Nephron progenitor cell (in vitro differentiated cells): ENCODE results near the gene SEC61A1.

ENCODE experiments used
- DNase-seq: peaks from one replicate; pipeline ENCODE4 v3.0.0; 2021
- H3K27ac Mint-ChIP-seq: 2 replicates; pipeline ENCODE4 v1.8.0; 2021; ENCODE audit warnings: mild to moderate bottlenecking, moderate library complexity, mixed read lengths
- H3K27me3 Mint-ChIP-seq: 2 replicates; pipeline ENCODE4 v1.8.0; 2021; ENCODE audit warnings: mild to moderate bottlenecking, low read depth, mixed read lengths; ENCODE audit not compliant: poor library complexity
- H3K36me3 Mint-ChIP-seq: 2 replicates; pipeline ENCODE4 v1.8.0; 2021; ENCODE audit warnings: low read depth, mixed read lengths
- H3K4me1 Mint-ChIP-seq: 2 replicates; pipeline ENCODE4 v1.8.0; 2021; ENCODE audit warnings: mixed read lengths
- H3K4me3 Mint-ChIP-seq: 2 replicates; pipeline ENCODE4 v1.8.0; 2021; ENCODE audit warnings: mild to moderate bottlenecking, moderate library complexity, mixed read lengths
- H3K9me3 Mint-ChIP-seq: 2 replicates; pipeline ENCODE4 v1.8.0; 2021; ENCODE audit warnings: mild to moderate bottlenecking, moderate library complexity, mixed read lengths
- CTCF ChIP-seq: fragments of 200-600 bp; sonication (generic); IDR thresholded peaks from 2 replicates; pipeline ENCODE4 v1.5.0; 2021; ENCODE audit warnings: antibody characterized with exemption

The SEC61A1 gene

DNA sequence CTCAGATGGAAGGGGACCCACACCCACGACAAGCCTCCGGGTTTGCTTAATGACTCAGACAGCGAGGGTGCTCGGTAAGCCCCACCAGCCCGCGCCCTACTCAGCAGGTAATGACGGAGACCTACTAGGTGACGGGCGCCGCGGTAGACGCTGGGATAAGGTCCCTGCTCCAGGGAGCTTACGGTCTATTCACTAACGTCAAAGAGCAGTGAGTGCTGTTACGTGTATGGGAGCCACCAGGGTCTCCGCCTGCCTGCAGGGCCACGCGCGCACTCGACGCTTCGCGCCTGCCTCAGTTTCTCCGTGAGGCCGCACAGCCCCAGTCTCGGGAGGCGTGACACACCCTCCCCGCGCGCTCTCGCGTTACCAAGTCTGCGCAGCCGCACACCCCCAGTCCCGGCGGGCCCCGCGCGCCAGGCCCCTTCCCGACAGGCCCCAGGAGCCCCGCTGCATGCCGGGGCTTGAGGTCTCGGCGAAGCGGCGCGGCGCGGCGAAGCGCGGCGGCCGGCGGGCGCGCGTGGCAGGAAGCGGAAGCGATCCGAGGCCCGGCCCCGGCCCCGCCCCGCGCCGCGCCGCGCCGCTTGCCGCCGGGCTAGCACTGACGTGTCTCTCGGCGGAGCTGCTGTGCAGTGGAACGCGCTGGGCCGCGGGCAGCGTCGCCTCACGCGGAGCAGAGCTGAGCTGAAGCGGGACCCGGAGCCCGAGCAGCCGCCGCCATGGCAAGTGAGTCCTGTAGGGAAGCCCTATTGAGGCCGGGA is at the start of gene SEC61A1:
Gene SEC61A1 (plus strand): TSS at position 601 of the 758 bp plus-strand sequence. CDS start 116 bp downstream, at position 717.
- Mint-ChIP-seq H3K27me3 (peaks cover 17% of the 10 kb centered on the region), H3K36me3 (peaks cover 23% of the 10 kb centered on the region), H3K27ac (peak within 1 kb of the TSS; percentile 98), H3K4me3 (peak within 1 kb of the TSS; percentile 94), H3K4me1 (peaks cover 41% of the 10 kb centered on the region), H3K9me3 (no peaks in the 10 kb centered on the region)
- DNase-seq: peak; percentile 90
- TF ChIP-seq CTCF: no peak

DNA sequence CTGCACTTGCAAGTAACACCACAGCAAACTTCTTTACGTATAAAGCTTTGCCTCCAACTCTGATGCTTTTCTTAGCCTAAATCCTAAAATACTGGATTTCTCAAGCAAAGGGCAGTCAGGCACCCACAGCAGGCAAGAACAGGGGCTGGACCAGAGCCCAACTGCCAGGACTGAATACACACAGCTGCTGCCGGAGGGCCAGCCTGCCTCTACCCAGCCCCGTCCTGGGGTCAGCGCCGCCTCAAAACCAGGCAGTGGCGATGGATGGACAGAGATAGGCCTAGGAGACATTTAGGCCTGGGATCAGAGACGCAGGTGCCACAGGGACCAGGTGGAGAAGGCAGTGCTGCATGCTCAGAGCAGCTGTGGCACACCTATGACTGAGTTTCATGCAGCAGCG is 47.6 kb upstream of the SEC61A1 start:
- Mint-ChIP-seq H3K36me3 (no peaks in the 10 kb centered on the region), H3K27me3 (peaks cover 24% of the 10 kb centered on the region), H3K4me1 (peaks cover 16% of the 10 kb centered on the region), H3K4me3 (no peak overlapping the region), H3K9me3 (peaks cover 6% of the 10 kb centered on the region), H3K27ac (no peak overlapping the region)
- TF ChIP-seq CTCF: no peak
- DNase-seq: no peak

DNA sequence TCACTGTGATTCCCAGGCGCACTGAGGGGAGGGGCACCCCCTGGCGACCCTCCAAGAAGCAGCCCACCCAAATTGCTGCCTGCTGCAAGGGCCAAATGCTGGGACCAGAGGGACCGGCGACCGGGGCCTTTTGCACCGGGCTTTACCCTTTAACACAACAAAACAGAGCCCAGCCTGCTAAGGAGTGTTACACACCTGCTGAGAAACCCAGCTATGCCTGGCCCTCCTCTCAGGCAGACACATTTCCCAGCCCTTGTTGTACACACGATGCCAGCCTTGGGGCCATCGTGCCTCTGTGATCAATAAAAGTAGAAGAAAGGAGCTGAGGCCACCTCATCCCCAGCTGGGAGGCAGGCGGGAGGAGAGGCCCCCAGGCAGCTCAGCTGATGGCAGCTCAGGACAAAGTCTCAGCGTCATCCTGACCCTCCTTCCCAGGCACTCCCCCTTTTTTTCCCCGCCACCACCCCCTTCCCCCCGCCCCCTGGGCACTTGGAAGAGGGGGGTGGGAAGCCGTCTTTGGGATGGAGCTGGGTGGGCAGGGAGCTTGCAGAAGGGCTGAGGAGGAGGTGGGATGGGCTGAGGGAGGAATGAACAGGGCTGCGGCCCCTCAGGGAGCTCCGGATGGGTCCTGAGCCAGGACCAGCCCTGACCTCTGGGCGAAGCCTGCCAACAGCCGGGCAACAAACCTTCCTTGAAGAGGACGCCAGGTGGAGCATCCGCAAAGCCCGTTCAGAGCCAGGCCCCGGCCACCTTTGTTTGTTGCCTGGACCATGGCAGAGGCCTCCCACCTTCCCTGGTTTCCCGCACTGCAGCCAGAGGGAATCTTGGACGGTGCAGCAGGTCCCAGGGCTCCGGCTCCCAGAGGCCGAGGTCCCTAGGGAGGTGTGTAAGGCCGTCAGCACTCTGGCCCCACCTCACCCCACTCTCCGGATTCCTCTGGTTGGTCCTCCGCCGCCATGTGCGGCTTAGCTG is 45.9 kb upstream of the SEC61A1 start:
- DNase-seq: peak; percentile 22
- H3K4me1 Mint-ChIP-seq: peaks cover 23% of the 10 kb centered on the region
- no peak overlapping the region for H3K4me3 Mint-ChIP-seq
- H3K27me3 Mint-ChIP-seq: peaks cover 21% of the 10 kb centered on the region
- H3K9me3 Mint-ChIP-seq: no peaks in the 10 kb centered on the region
- H3K36me3 Mint-ChIP-seq: no peaks in the 10 kb centered on the region
- no peak overlapping the region for H3K27ac Mint-ChIP-seq
- TF ChIP-seq CTCF: no peak

DNA sequence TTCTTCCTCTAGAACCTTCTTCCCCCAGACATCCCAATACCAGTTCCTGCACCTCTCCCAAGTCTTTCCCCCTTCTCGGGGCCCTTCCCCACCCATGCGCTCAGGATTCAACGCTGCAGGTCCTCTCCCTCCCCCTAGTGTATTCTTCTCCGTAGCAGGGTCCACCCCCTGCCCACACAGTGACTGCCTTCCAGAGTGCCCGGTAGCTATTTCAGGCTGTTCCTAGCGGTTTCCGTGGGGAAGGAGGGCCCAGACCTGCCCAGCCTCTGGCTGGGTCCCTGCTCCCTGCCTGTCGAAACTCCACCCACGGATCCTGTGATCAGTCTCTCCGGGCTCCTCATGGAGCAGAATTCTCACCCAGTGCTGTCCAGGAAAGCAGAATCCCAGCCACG is 45.2 kb upstream of the SEC61A1 start:
- H3K36me3 Mint-ChIP-seq: no peaks in the 10 kb centered on the region
- H3K9me3 Mint-ChIP-seq: no peaks in the 10 kb centered on the region
- TF ChIP-seq CTCF: no peak
- H3K27me3 Mint-ChIP-seq: peaks cover 16% of the 10 kb centered on the region
- no peak for DNase-seq
- no peak overlapping the region for H3K27ac Mint-ChIP-seq
- H3K4me1 Mint-ChIP-seq: peaks cover 27% of the 10 kb centered on the region
- H3K4me3 Mint-ChIP-seq: no peak overlapping the region

GRCh38 chr3:128009952-128010846 is 42.0 kb upstream of the SEC61A1 start:
- Mint-ChIP-seq H3K9me3 (no peaks in the 10 kb centered on the region), H3K4me1 (peaks cover 27% of the 10 kb centered on the region), H3K4me3 (no peak overlapping the region), H3K27me3 (peaks cover 6% of the 10 kb centered on the region), H3K36me3 (no peaks in the 10 kb centered on the region), H3K27ac (peak overlapping the region; percentile 27)
- no peak for DNase-seq
- no peak for TF ChIP-seq CTCF
